Measurements from ENCODE around the gene PCNX4.

DNA sequence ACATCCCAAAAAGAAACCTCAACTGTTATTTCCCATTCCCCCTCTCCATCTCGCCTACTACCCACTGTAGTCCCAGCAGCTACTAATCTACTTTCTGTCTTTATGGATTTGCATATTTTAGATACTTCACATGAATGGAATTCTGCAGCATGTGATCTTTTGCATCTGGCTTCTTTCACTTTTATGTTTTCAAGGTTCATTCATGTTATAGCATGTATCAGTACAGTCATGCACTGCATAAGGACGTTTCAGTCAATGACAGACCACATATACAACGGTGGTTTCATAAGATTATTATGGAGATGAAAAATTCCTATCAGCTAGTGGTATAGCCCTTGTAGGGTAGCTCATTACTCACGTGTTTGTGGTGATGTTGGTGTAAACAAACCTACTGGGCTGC lies 24.5 kb downstream of the PCNX4 start:
- TF ChIP-seq POLR2A (IDR thresholded peaks at IDR 0.05), result no peak
- TF ChIP-seq, protein P1, sequence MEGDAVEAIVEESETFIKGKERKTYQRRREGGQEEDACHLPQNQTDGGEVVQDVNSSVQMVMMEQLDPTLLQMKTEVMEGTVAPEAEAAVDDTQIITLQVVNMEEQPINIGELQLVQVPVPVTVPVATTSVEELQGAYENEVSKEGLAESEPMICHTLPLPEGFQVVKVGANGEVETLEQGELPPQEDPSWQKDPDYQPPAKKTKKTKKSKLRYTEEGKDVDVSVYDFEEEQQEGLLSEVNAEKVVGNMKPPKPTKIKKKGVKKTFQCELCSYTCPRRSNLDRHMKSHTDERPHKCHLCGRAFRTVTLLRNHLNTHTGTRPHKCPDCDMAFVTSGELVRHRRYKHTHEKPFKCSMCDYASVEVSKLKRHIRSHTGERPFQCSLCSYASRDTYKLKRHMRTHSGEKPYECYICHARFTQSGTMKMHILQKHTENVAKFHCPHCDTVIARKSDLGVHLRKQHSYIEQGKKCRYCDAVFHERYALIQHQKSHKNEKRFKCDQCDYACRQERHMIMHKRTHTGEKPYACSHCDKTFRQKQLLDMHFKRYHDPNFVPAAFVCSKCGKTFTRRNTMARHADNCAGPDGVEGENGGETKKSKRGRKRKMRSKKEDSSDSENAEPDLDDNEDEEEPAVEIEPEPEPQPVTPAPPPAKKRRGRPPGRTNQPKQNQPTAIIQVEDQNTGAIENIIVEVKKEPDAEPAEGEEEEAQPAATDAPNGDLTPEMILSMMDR (IDR thresholded peaks at IDR 0.05 in 4 of 5, conservative IDR thresholded peaks at IDR 0.05 in 1 of 5), result no peak
